MV-4-11 (cell line): ENCODE measurements around the gene ITPR2.
"Not testable (repeated sequence)": the region's sequence is repeated elsewhere in the genome, so short reads cannot be mapped to it uniquely, and the experiment has no call there.

Experiments
- DNase-seq: peaks from one replicate; lab custom pipeline; 2025; lab: John Stamatoyannopoulos, UW

The ITPR2 gene

GRCh38 chr12:26666286-26666685, 166.7 kb downstream of the ITPR2 start:
- no peak for DNase-seq

- DNase-seq: no peak
Observed at GRCh38 chr12:26661399-26661798, 171.6 kb downstream of the ITPR2 start.

GRCh38 chr12:26659930-26660329, 173.1 kb downstream of the ITPR2 start:
- DNase-seq: no peak

- no peak for DNase-seq
Observed at GRCh38 chr12:26658991-26659390, 174.0 kb downstream of the ITPR2 start.

- no peak for DNase-seq
Observed at GRCh38 chr12:26654623-26655022, 178.4 kb downstream of the ITPR2 start.

- DNase-seq: peak; percentile 45
Observed at GRCh38 chr12:26651566-26652188, 181.3 kb downstream of the ITPR2 start.

- no peak for DNase-seq
Observed at GRCh38 chr12:26651036-26651435, 182.0 kb downstream of the ITPR2 start.

- no peak for DNase-seq
Observed at GRCh38 chr12:26648999-26649398, 184.0 kb downstream of the ITPR2 start.

GRCh38 chr12:26648584-26648983, 184.4 kb downstream of the ITPR2 start:
- no peak for DNase-seq

GRCh38 chr12:26648066-26648465, 184.9 kb downstream of the ITPR2 start:
- DNase-seq: no peak

- no peak for DNase-seq
Observed at GRCh38 chr12:26647088-26647487, 185.9 kb downstream of the ITPR2 start.

- DNase-seq: no peak
Observed at GRCh38 chr12:26646571-26646970, 186.4 kb downstream of the ITPR2 start.

- DNase-seq: not testable (repeated sequence)
Observed at GRCh38 chr12:26644376-26644775, 188.6 kb downstream of the ITPR2 start.

GRCh38 chr12:26643532-26644315, 189.3 kb downstream of the ITPR2 start:
- DNase-seq: no peak

GRCh38 chr12:26642361-26642760, 190.6 kb downstream of the ITPR2 start:
- no peak for DNase-seq

GRCh38 chr12:26636710-26637328, 196.2 kb downstream of the ITPR2 start:
- no peak for DNase-seq

- no peak for DNase-seq
Observed at GRCh38 chr12:26633591-26634210, 199.3 kb downstream of the ITPR2 start.

GRCh38 chr12:26632756-26633155, 200.2 kb downstream of the ITPR2 start:
- no peak for DNase-seq

- no peak for DNase-seq
Observed at GRCh38 chr12:26631846-26632245, 201.1 kb downstream of the ITPR2 start.

GRCh38 chr12:26630546-26631027, 202.4 kb downstream of the ITPR2 start:
- DNase-seq: no peak

GRCh38 chr12:26629864-26630263, 203.1 kb downstream of the ITPR2 start:
- no peak for DNase-seq

- no peak for DNase-seq
Observed at GRCh38 chr12:26628234-26628633, 204.8 kb downstream of the ITPR2 start.

- peak; percentile 24 for DNase-seq
Observed at GRCh38 chr12:26627335-26627734, 205.7 kb downstream of the ITPR2 start.
